Uterus (tissue), 4 donors: ENCODE data around the gene LIPM. TPM values are rescaled to one million over a fixed set of nuclear protein-coding genes. Genes with fewer than 3 reads are reported as not detected.

ENCODE experiments used
- DNase-seq, 2 donors: peaks; one replicate each; pipeline ENCODE4 v3.0.0-alpha.2; 2019 to 2020
- H3K27ac ChIP-seq, 2 donors: fragments of 200-600 bp; sonication (generic); 1 replicate in 1 of 2; 2 replicates in 1 of 2; pipeline ENCODE4 v1.5.1; 2016 to 2018
- H3K27me3 ChIP-seq, 2 donors: fragments of 200-600 bp; sonication (generic); one replicate each; pipeline ENCODE4 v1.5.1; 2018 to 2019; ENCODE audit warnings: control low read depth in 1 of 2
- H3K36me3 ChIP-seq, 2 donors: fragments of 200-600 bp; sonication (generic); one replicate each; pipeline ENCODE4 v1.5.1; 2019; ENCODE audit warnings: control low read depth in 1 of 2
- H3K4me1 ChIP-seq, 2 donors: fragments of 200-600 bp; sonication (generic); one replicate each; pipeline ENCODE4 v1.5.1; 2018 to 2019; ENCODE audit warnings: control low read depth in 1 of 2
- H3K4me3 ChIP-seq, 2 donors: fragments of 200-600 bp; sonication (generic); 1 replicate in 1 of 2; 2 replicates in 1 of 2; pipeline ENCODE4 v1.5.1; 2018 to 2019; ENCODE audit warnings: mild to moderate bottlenecking in 1 of 2
- H3K9me3 ChIP-seq, 2 donors: fragments of 200-600 bp; sonication (generic); one replicate each; pipeline ENCODE4 v1.5.1; 2019; ENCODE audit warnings: control low read depth in 1 of 2
- POLR2A ChIP-seq, 2 donors: fragments of 450-650 bp; IDR thresholded peaks; one replicate each; pipeline ENCODE4 v1.6.1; 2016; ENCODE audit warnings: antibody characterized with exemption in 2 of 2, mild to moderate bottlenecking in 1 of 2, moderate library complexity in 1 of 2
- intact Hi-C: fragments of 100-400 bp; cut with DNase I; formaldehyde crosslinking; loops from one replicate; pipeline ENCODE4 v1.15.1; 2023; ENCODE audit warnings: low total_unique reads
- total RNA-seq, 4 donors: library from RNA; depleted of rRNA in 3 of 4; stranded (reverse); fragments of >200 nt in 3 of 4; gene quantifications; one replicate each; pipeline versions ENCODE4 v1.1.0 to v1.2.4, GENCODE V29; 2014 to 2023
- TF ChIP-seq, protein P1 (sequence below), 4 experiments: fragments of 200-600 bp in 2 of 4; fragments of 450-650 bp in 2 of 4; sonication (generic) in 2 of 4; IDR thresholded peaks; one replicate each; pipeline ENCODE4 v1.5.1; 2016 to 2019; ENCODE audit warnings: antibody characterized with exemption in 4 of 4, mild to moderate bottlenecking in 2 of 4, moderate library complexity in 1 of 4
- donor health status: DM: yes; HTN: yes; CAD: no.

LIPM gene
- total RNA-seq, 4 donors from 2014 or later: not detected

DNA sequence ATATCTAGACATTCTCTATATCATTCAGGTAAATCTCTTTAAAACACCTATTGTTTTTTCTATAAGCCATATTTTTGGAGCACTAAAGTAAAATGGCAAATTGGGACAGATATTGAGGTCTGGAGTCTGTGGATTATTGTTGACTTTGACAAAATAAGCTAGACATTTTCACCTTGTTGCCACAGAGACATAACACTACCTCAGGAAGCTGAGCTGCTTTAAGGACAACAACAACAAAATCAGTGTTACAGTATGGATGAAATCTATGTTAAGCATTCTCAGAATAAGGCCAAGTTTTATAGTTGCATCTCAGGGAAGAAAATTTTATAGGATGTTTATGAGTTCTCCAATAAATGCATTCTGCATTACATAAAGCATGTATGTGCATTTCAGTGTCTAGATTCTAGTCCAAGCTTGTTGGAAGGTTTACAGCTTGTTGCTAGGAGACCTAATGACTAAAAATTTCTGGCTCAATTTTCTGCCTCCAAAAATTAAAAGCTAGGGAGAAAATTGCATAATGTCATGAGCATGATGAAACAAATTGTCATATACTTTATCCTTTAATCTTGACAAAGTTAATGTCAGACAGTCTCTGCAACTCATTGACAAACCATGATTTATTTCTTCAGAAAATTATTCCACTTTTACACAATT lies 18.3 kb downstream of the LIPM start:
- intact Hi-C loops: no loop called here
- no peaks in the 10 kb centered on the region for H3K27me3 ChIP-seq
- no peak overlapping the region for H3K27ac ChIP-seq
- DNase-seq: no peak
- H3K36me3 ChIP-seq: no peaks in the 10 kb centered on the region
- no peak overlapping the region for H3K4me3 ChIP-seq
- H3K9me3 ChIP-seq: no peaks in the 10 kb centered on the region
- no peak for TF ChIP-seq POLR2A (IDR thresholded peaks at IDR 0.05)
- TF ChIP-seq, protein P1, sequence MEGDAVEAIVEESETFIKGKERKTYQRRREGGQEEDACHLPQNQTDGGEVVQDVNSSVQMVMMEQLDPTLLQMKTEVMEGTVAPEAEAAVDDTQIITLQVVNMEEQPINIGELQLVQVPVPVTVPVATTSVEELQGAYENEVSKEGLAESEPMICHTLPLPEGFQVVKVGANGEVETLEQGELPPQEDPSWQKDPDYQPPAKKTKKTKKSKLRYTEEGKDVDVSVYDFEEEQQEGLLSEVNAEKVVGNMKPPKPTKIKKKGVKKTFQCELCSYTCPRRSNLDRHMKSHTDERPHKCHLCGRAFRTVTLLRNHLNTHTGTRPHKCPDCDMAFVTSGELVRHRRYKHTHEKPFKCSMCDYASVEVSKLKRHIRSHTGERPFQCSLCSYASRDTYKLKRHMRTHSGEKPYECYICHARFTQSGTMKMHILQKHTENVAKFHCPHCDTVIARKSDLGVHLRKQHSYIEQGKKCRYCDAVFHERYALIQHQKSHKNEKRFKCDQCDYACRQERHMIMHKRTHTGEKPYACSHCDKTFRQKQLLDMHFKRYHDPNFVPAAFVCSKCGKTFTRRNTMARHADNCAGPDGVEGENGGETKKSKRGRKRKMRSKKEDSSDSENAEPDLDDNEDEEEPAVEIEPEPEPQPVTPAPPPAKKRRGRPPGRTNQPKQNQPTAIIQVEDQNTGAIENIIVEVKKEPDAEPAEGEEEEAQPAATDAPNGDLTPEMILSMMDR (IDR thresholded peaks at IDR 0.05): no peak
- no peaks in the 10 kb centered on the region for H3K4me1 ChIP-seq

DNA sequence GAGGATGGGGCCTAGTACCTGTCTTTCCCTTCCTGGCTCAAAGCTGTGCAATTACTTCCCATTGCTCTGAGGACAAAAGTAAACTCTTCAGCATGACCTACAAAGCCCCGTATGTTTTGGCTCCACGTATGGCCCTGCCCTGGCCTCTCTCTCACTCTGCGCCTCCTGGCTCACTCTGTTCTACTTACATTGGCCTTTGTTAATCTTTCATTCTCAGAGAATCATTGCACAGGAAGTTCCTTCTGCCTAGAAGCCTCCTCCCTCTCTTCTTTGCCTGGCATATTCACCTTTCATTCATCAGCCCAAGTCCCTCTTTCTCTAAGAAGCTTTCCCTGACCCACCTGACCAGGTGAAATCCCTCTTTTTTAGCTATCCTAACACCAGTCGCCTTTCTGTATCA lies 23.9 kb downstream of the LIPM start:
- no peak for DNase-seq
- Histone ChIP-seq H3K4me3 (no peak overlapping the region), H3K27ac (no peak overlapping the region), H3K4me1 (no peaks in the 10 kb centered on the region), H3K27me3 (no peaks in the 10 kb centered on the region), H3K9me3 (no peaks in the 10 kb centered on the region), H3K36me3 (no peaks in the 10 kb centered on the region)
- intact Hi-C loops: no loop called here
- TF ChIP-seq, protein P1 (IDR thresholded peaks at IDR 0.05): no peak
- TF ChIP-seq POLR2A (IDR thresholded peaks at IDR 0.05): no peak

DNA sequence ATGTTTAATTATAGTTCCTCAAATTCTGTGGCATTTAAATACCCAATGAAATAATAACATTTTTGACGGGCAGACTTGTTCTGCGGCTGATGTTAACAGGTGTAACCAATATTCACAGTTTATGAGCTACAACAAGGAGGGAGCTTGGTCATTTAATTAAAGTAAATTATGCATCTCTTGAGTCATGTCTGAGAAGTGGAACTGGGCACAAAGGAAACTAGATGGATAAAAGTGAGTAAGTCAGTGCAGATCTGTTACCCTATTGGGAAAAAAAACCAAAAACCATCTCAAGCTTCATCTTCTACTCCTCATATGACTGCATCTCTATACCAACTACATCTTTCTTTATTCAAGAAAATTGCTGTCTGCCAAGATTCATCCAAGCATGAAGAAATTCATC lies 25.1 kb downstream of the LIPM start:
- Histone ChIP-seq H3K27ac (no peak overlapping the region), H3K36me3 (no peaks in the 10 kb centered on the region), H3K4me1 (no peaks in the 10 kb centered on the region), H3K27me3 (no peaks in the 10 kb centered on the region), H3K4me3 (no peak overlapping the region), H3K9me3 (no peaks in the 10 kb centered on the region)
- intact Hi-C loops: no loop called here
- TF ChIP-seq, protein P1 (IDR thresholded peaks at IDR 0.05): no peak
- TF ChIP-seq POLR2A (IDR thresholded peaks at IDR 0.05): no peak
- no peak for DNase-seq

DNA sequence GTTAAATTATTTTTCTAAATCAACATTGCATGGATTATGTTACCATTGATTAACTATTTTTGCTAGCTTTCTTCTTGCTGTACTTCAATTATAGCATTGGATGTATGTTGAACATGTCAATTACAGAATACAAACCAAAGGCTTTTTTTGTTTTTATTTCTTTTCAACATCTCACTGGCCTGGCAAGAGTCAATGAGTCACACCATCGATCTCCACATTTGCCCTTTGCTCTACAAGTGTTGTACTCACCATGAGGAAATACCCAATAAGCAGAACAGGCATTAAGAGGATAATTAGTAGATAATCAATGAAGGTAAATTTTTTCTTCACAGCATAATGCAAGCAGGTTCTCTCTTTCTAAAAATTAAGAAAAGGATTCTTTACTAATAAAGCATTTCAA lies 25.8 kb downstream of the LIPM start:
- intact Hi-C loops: no loop called here
- no peaks in the 10 kb centered on the region for H3K4me1 ChIP-seq
- H3K9me3 ChIP-seq: no peaks in the 10 kb centered on the region
- H3K4me3 ChIP-seq: no peak overlapping the region
- no peak overlapping the region for H3K27ac ChIP-seq
- no peak for TF ChIP-seq POLR2A (IDR thresholded peaks at IDR 0.05)
- TF ChIP-seq, protein P1 (IDR thresholded peaks at IDR 0.05): no peak
- DNase-seq: no peak
- H3K36me3 ChIP-seq: no peaks in the 10 kb centered on the region
- H3K27me3 ChIP-seq: no peaks in the 10 kb centered on the region

DNA sequence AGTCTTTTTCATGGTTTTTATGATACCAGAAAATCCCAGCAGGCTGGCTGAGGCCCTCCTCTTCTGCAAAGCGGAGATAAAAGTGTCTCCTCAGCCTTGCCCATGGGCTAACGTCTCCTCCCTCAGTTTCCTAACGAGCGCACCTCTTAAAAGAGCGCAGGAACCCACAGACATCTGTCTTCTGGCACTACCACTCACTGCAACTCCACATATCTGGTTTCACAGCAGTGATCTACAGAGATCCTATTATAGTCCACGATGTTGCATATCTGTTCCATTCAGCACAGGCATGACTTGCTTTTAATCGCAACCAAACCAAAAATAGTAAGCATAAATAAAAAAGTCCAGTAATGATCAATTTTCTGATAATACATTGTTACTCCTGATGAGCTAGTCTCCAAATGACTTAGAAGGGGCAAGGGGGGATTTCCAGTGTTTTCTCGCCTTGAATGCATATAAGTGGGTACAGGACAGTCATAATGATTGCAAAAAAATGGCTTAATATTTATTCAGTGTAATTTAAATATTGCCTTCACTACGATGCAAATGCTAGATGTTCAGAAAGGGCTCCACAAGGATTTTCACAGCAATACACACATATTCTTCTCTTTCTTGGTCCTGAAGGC lies 28.2 kb downstream of the LIPM start:
- Histone ChIP-seq H3K4me1 (no peaks in the 10 kb centered on the region), H3K27ac (no peak overlapping the region), H3K27me3 (no peaks in the 10 kb centered on the region), H3K4me3 (no peak overlapping the region), H3K36me3 (no peaks in the 10 kb centered on the region), H3K9me3 (no peaks in the 10 kb centered on the region)
- TF ChIP-seq POLR2A (IDR thresholded peaks at IDR 0.05): no peak
- TF ChIP-seq, protein P1 (IDR thresholded peaks at IDR 0.05): no peak
- intact Hi-C loops: loop anchor here (10.0 kb wide), 1 partner anchor 374 kb away; the partner anchor contains the start of gene CH25H
- no peak for DNase-seq
